Spleen (tissue), 11 donors: ENCODE measurements around the gene CA10. TPM values are rescaled to one million over a fixed set of nuclear protein-coding genes. Genes with fewer than 3 reads are reported as not detected.

Experiments
- DNase-seq: peaks from one replicate; pipeline ENCODE4 v3.0.0-alpha.2; 2020
- H3K27ac ChIP-seq, 8 donors: fragments of 200-600 bp; sonication (generic) in 7 of 8; 1 replicate in 4 of 8; 2 replicates in 4 of 8; pipeline versions ENCODE4 v1.5.0 to v1.8.0; 2016 to 2021; ENCODE audit warnings: inconsistent platforms in 4 of 8, mild to moderate bottlenecking in 4 of 8, moderate library complexity in 1 of 8
- H3K27me3 ChIP-seq, 7 donors: fragments of 200-600 bp; sonication (generic) in 6 of 7; replicated peaks in 1 of 7; 1 replicate in 4 of 7; 2 replicates in 3 of 7; pipeline versions ENCODE4 v1.5.0 to v1.8.0; 2016 to 2021; ENCODE audit warnings: inconsistent platforms in 3 of 7, mild to moderate bottlenecking in 1 of 7
- H3K36me3 ChIP-seq, 6 donors: fragments of 200-600 bp; sonication (generic) in 5 of 6; 1 replicate in 4 of 6; 2 replicates in 2 of 6; pipeline versions ENCODE4 v1.5.0 to v1.8.0; 2016 to 2021; ENCODE audit warnings: inconsistent platforms in 2 of 6
- H3K4me1 ChIP-seq, 6 donors: fragments of 200-600 bp; sonication (generic) in 5 of 6; 1 replicate in 3 of 6; 2 replicates in 3 of 6; pipeline versions ENCODE4 v1.5.0 to v1.8.0; 2016 to 2021; ENCODE audit warnings: inconsistent platforms in 3 of 6
- H3K4me3 ChIP-seq, 8 donors: fragments of 200-600 bp; sonication (generic) in 7 of 8; 1 replicate in 4 of 8; 2 replicates in 4 of 8; pipeline versions ENCODE4 v1.5.0 to v1.8.0; 2016 to 2021; ENCODE audit warnings: inconsistent platforms in 4 of 8, mild to moderate bottlenecking in 4 of 8, moderate library complexity in 2 of 8
- H3K9me3 ChIP-seq, 8 donors: fragments of 200-600 bp; sonication (generic) in 7 of 8; 1 replicate in 4 of 8; 2 replicates in 4 of 8; pipeline versions ENCODE4 v1.5.0 to v1.8.0; 2016 to 2021; ENCODE audit warnings: inconsistent platforms in 4 of 8
- CTCF ChIP-seq, 11 experiments: fragments of 200-600 bp in 7 of 11; fragments of 450-650 bp in 4 of 11; sonication (generic) in 4 of 11; IDR thresholded peaks in 8 of 11; conservative IDR thresholded peaks in 3 of 11; 1 replicate in 7 of 11; 2 replicates in 4 of 11; pipeline versions ENCODE4 v1.4.0 to v1.8.0; 2016 to 2021; ENCODE audit warnings: antibody characterized with exemption in 11 of 11, inconsistent platforms in 4 of 11, mild to moderate bottlenecking in 1 of 11
- POLR2A ChIP-seq, 3 donors: fragments of 450-650 bp; IDR thresholded peaks; one replicate each; pipeline ENCODE4 v1.5.1; 2017; ENCODE audit warnings: antibody characterized with exemption in 3 of 3, mild to moderate bottlenecking in 1 of 3
- POLR2AphosphoS5 ChIP-seq, 3 donors: sonication (generic); formaldehyde crosslinking; IDR thresholded peaks; one replicate each; pipeline ENCODE4 v1.5.1; 2017; ENCODE audit warnings: antibody characterized with exemption in 3 of 3
- WGBS, 5 donors: extraction: QIAGEN DNeasy Blood & Tissue Kit in 3 of 5; methylation state at CpG; one replicate each; pipeline versions ENCODE4 v1.1.5 to v1.1.7; 2013 to 2018; 5-methylcytosine and 5-hydroxymethylcytosine counted together
- intact Hi-C: fragments of 100-400 bp; cut with DNase I; formaldehyde crosslinking; loops from one replicate; pipeline ENCODE4 v1.15.0; 2023; ENCODE audit warnings: low total_unique reads
- polyA plus RNA-seq, 3 donors: library from polyadenylated mRNA; stranded (reverse); fragments of 200-250 nt; gene quantifications; one replicate each; pipeline ENCODE4 v1.2.1, GENCODE V29; 2013
- total RNA-seq, 7 donors: library from RNA; depleted of rRNA in 3 of 7; stranded (reverse); fragments of >200 nt in 3 of 7; fragmentation: NEBNext Ultra II Directional in 4 of 7; extraction: Animal tissue kit (Norgen Biotek cat#: 25700) in 4 of 7; gene quantifications; one replicate each; pipeline versions ENCODE4 v1.1.0 to v1.2.1, GENCODE V29; 2016 to 2021
- donor health status: healthy with polysubstance abuse.
- donor health status: DM: no; HTN: no; CAD: no; lungs with moderate emphysema.
- donor health status: DM: no; HTN: no; CAD: no.
- donor health status: Bipolar disorder and iron deficiency.
- donor health status: healthy.
- donor health status: DM: no; HTN: no; CAD: no.
- donor health status: DM: yes; HTN: yes; CAD: no.

Gene CA10
- total and polyA plus RNA-seq, 10 donors: 0.19 to 0.22 TPM; not detected in 8

DNA sequence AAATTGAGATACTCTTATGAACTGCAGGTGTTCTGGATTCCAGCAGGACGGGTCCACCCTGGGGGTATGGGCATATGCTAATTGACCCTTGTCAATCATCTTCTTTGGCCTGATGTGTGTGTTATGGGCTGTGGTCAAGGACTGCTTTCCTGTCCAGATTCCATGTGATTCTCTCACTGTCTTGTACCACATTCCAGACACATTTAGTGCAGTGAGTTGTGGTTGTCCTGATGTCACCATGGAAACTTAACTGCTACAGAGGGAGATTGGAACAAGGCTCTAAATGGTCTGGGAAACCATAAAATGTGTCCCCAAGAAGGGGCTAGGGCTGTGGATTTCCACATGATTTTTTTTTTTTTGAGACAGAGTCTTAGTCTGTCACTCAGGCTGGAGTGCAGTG is 530.7 kb downstream of the CA10 start:
- Histone ChIP-seq H3K4me1 (no peaks in the 10 kb centered on the region), H3K36me3 (no peaks in the 10 kb centered on the region), H3K27me3 (peaks cover 0 to 3% (median 0%) of the 10 kb centered on the region in 7 donors), H3K4me3 (no peak overlapping the region), H3K27ac (no peak overlapping the region), H3K9me3 (no peaks in the 10 kb centered on the region)
- DNase-seq: no peak
- TF ChIP-seq POLR2AphosphoS5 (IDR thresholded peaks at IDR 0.05) (no peak), CTCF (IDR thresholded peaks at IDR 0.05 in 8 of 11, conservative IDR thresholded peaks at IDR 0.05 in 3 of 11) (no peak), POLR2A (IDR thresholded peaks at IDR 0.05) (no peak)
- intact Hi-C loops: no loop called here
- WGBS, 5 donors: 32 to 70% (median 60%) methylated on average over 1 of the region's 1 CpG

- 38 to 58% (median 47%) methylated on average over 1 of the region's 1 CpG for WGBS, 5 donors
- peaks cover 0 to 53% (median 0%) of the 10 kb centered on the region in 7 donors for H3K27me3 ChIP-seq
- no peak overlapping the region for H3K27ac ChIP-seq
- no peaks in the 10 kb centered on the region for H3K9me3 ChIP-seq
- H3K4me1 ChIP-seq: no peaks in the 10 kb centered on the region
- DNase-seq: no peak
- no peak overlapping the region for H3K4me3 ChIP-seq
- TF ChIP-seq POLR2A (IDR thresholded peaks at IDR 0.05) (no peak), POLR2AphosphoS5 (IDR thresholded peaks at IDR 0.05) (no peak), CTCF (IDR thresholded peaks at IDR 0.05 in 8 of 11, conservative IDR thresholded peaks at IDR 0.05 in 3 of 11) (no peak)
- H3K36me3 ChIP-seq: no peaks in the 10 kb centered on the region
- intact Hi-C loops: no loop called here
Measured at GRCh38 chr17:51618476-51618875, 540.0 kb downstream of the CA10 start.

GRCh38 chr17:51617986-51618385 is 540.5 kb downstream of the CA10 start:
- no peak for TF ChIP-seq POLR2AphosphoS5 (IDR thresholded peaks at IDR 0.05)
- no peak for TF ChIP-seq POLR2A (IDR thresholded peaks at IDR 0.05)
- no peak for TF ChIP-seq CTCF (IDR thresholded peaks at IDR 0.05 in 8 of 11, conservative IDR thresholded peaks at IDR 0.05 in 3 of 11)
- Histone ChIP-seq H3K4me3 (no peak overlapping the region), H3K27ac (no peak overlapping the region), H3K4me1 (no peaks in the 10 kb centered on the region), H3K27me3 (peaks cover 0 to 53% (median 0%) of the 10 kb centered on the region in 7 donors), H3K9me3 (no peaks in the 10 kb centered on the region), H3K36me3 (no peaks in the 10 kb centered on the region)
- intact Hi-C loops: no loop called here
- no peak for DNase-seq
- WGBS, 5 donors: 60 to 79% (median 78%) methylated on average over 1 of the region's 1 CpG

DNA sequence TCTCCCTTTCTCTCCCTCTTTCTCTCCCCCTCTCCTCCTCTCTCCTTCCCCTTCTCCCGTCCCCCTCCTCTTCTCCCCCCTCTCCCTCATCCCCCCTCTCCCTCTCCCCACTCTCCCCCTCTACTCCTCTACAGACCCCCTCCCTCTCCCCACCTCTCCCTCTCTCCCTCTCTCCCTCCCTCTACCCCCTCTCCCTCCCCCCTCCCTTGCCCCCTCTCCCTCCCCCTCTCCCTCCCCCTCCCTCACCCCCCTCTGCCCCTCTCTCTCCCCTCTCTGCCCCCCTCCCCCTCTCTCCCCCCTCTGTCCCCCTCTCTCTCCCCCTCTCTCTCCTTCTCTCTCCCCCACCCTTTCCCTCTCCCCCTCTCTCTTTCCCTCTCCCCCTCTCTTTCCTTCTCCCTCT is 545.3 kb downstream of the CA10 start:
- 59 to 95% (median 80%) methylated on average over 1 of the region's 1 CpG for WGBS, 5 donors
- TF ChIP-seq POLR2AphosphoS5 (IDR thresholded peaks at IDR 0.05) (no peak), POLR2A (IDR thresholded peaks at IDR 0.05) (no peak), CTCF (IDR thresholded peaks at IDR 0.05 in 8 of 11, conservative IDR thresholded peaks at IDR 0.05 in 3 of 11) (no peak)
- Histone ChIP-seq H3K4me1 (peaks cover 0 to 9% (median 0%) of the 10 kb centered on the region in 6 donors), H3K4me3 (no peak overlapping the region), H3K27ac (no peak overlapping the region), H3K36me3 (no peaks in the 10 kb centered on the region), H3K9me3 (no peaks in the 10 kb centered on the region), H3K27me3 (peaks cover 0 to 26% (median 0%) of the 10 kb centered on the region in 7 donors)
- intact Hi-C loops: no loop called here
- no peak for DNase-seq
